Subcutaneous preadipocyte (primary cell): ENCODE measurements around the gene OCSTAMP. TPM values are rescaled to one million over a fixed set of nuclear protein-coding genes. Genes with fewer than 3 reads are reported as not detected.

Experiments used
- total RNA-seq: library from RNA; depleted of rRNA; stranded (reverse); fragments of >200 nt; gene quantifications from 2 replicates; pipeline ENCODE4 v1.2.3, GENCODE V29; 2012

OCSTAMP gene, protein sequence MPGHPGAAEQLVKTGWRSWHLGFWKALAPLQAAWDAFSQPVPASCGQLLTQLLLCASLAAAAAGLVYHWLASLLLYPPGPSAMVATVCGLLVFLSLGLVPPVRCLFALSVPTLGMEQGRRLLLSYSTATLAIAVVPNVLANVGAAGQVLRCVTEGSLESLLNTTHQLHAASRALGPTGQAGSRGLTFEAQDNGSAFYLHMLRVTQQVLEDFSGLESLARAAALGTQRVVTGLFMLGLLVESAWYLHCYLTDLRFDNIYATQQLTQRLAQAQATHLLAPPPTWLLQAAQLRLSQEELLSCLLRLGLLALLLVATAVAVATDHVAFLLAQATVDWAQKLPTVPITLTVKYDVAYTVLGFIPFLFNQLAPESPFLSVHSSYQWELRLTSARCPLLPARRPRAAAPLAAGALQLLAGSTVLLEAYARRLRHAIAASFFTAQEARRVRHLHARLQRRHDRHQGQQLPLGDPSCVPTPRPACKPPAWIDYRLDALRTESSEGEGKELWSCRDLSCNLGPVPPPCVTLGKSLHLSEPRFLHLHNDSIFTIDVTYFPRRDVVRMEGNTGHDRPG
- total RNA-seq, result not detected in 2 replicates

DNA sequence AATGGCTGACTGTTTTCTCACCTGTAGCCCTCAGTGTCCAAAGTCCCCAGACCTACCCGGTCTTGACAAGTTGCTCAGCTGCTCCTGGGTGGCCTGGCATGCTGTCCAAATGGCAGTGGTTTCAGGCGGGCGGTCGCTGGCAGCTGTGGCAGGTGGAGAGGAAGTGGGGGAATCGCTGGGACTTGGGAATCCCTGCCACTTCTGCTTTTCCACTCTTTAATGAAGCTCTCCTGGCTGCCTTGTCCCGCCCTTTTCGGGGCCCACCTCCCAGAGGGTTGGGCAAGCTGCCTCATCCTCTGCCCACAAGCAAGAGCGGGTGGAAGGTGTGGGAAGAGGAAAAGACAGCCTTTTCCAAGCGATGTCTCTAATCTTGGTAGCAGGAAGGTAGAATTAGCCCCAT lies at the start of gene OCSTAMP:
OCSTAMP (minus strand) TSS at position 194 of the 400 bp plus-strand sequence; CDS start at position 100, 94 bp downstream.

DNA sequence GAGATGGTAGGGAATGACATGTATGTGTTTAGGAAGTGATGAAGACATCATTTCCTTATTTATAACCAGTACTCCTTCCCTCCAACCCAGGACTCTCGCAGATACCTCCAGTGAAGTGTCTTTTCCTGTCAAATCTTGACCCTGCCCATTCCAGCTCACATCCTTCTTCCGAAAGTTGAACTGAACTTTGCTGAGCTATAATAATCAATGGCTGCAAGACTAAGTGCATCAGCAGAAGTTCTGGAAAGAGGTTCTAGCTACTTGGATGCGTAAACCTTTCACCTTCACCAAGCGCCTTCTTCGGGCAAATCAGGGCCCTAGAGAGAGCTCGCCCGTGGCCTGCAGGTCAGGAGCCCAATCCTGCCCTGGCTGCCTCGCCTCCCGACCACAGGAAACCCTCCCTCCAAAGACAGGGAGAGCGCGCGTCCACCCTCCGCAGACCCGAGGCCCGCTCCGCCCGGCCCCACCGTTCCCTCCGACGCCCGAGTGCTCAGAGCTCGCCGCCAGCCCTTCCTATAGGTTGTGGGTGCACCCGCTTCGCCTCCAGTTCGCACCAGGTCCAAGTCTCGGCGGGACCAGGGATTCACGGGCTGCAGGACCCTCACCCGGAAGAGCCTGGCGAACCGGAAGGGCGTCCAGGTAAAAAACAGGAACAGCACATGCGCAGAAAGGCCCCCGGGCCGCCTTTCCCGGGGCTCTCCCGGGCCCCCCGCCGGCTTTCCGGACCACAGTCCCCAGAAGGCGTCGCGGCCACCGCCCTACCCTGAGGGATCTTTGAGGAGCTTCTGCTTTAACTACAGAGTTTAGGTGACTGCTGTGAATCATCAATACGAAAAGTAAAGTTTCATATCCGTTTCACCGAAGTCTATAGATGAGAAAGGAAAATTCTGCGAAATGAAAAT lies 37.3 kb downstream of the OCSTAMP start, which contains the start of gene ZNF334:
ZNF334 (minus strand) TSS at position 617 of the 902 bp plus-strand sequence. CDS start 1,457 bp downstream, outside the sequence.

Other genes with a start within 250 kb of the OCSTAMP start
- gene CDH22, start 242.2 kb downstream of the OCSTAMP start, total RNA-seq, result under 0.01 TPM in 1 of 2 replicates, not detected in the other
- 29.8 and 36.9 TPM in 2 replicates for gene ELMO2, start 144.0 kb downstream of the OCSTAMP start, total RNA-seq
- under 0.01 and 0.37 TPM in 2 replicates for gene ZNF334, start 37.1 kb downstream of the OCSTAMP start, total RNA-seq
- 2.5 and 4.4 TPM in 2 replicates for gene SLC13A3, start 100.8 kb upstream of the OCSTAMP start, total RNA-seq
- 18.6 and 19.1 TPM in 2 replicates for gene TP53RK, start 138.8 kb upstream of the OCSTAMP start, total RNA-seq
- gene SLC2A10, start 159.0 kb upstream of the OCSTAMP start, total RNA-seq, result 19.9 and 28.3 TPM in 2 replicates